NT2/D1 (cell line): ENCODE results near the gene ACOX2.

Experiments
- SUZ12 ChIP-seq: IDR thresholded peaks from 2 replicates; pipeline ENCODE4 v1.6.1; 2011; ENCODE audit not compliant: insufficient read length, insufficient read depth; ENCODE audit errors: extremely low read depth
- YY1 ChIP-seq: IDR thresholded peaks from 2 replicates; pipeline ENCODE4 v1.6.1; 2011; ENCODE audit not compliant: insufficient read length, insufficient read depth

GRCh38 chr3:58520403-58521335, 16.3 kb downstream of the ACOX2 start:
- TF ChIP-seq SUZ12 (no peak), YY1 (no peak)
